Keratinocyte (primary cell): ENCODE data around the gene SNX19.

Source experiments
- EZH2 ChIP-seq: IDR thresholded peaks from one replicate; pipeline ENCODE4 v1.6.1; 2012; ENCODE audit warnings: inconsistent platforms, mild to moderate bottlenecking, low read length, moderate library complexity
- TF ChIP-seq, protein P1 (sequence below), 3 experiments: IDR thresholded peaks in 1 of 3; conservative IDR thresholded peaks in 1 of 3; optimal IDR thresholded peaks in 1 of 3; 2 replicates in 2 of 3; 3 replicates in 1 of 3; pipeline versions ENCODE3 to v1.5.1; 2011; ENCODE audit warnings: low read length in 3 of 3, mild to moderate bottlenecking in 3 of 3, moderate library complexity in 2 of 3, control low read depth in 1 of 3, inconsistent platforms in 1 of 3; ENCODE audit not compliant: insufficient read depth in 2 of 3; ENCODE audit errors: extremely low read depth in 1 of 3

DNA sequence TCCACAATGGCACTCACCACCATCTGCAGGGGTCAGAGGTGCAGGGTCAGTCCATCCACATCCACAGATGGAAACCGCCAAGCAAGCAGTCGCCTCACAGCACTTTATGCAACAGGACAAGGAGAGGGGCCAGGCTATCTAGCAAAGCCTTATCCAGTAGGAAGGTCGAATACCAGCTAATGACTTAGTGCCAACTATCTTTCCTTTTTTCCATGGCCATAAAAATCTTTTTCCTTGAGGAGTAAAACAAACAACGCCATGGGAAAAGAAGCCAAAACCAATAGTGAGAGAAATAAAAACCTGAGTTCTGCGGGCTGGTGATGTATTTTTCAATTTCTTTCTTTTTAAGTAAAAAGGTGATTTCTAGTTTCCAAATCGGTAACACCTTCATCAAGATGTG lies 8.2 kb downstream of the SNX19 start:
- TF ChIP-seq, protein P1, sequence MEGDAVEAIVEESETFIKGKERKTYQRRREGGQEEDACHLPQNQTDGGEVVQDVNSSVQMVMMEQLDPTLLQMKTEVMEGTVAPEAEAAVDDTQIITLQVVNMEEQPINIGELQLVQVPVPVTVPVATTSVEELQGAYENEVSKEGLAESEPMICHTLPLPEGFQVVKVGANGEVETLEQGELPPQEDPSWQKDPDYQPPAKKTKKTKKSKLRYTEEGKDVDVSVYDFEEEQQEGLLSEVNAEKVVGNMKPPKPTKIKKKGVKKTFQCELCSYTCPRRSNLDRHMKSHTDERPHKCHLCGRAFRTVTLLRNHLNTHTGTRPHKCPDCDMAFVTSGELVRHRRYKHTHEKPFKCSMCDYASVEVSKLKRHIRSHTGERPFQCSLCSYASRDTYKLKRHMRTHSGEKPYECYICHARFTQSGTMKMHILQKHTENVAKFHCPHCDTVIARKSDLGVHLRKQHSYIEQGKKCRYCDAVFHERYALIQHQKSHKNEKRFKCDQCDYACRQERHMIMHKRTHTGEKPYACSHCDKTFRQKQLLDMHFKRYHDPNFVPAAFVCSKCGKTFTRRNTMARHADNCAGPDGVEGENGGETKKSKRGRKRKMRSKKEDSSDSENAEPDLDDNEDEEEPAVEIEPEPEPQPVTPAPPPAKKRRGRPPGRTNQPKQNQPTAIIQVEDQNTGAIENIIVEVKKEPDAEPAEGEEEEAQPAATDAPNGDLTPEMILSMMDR (optimal IDR thresholded peaks at IDR 0.05 in 1 of 3, IDR thresholded peaks at IDR 0.05 in 1 of 3, conservative IDR thresholded peaks at IDR 0.05 in 1 of 3; ENCODE audit: extremely low read depth in 1 of 3, insufficient read depth in 2 of 3, low read length in 3 of 3), result no peak
- no peak for TF ChIP-seq EZH2
